ENCODE results near the gene CCDC33. TPM values are rescaled to one million over a fixed set of nuclear protein-coding genes. Genes with fewer than 3 reads are reported as not detected.

CCDC33 gene
- total RNA-seq, 1 donor from 2014 or later = 4.2 TPM

DNA sequence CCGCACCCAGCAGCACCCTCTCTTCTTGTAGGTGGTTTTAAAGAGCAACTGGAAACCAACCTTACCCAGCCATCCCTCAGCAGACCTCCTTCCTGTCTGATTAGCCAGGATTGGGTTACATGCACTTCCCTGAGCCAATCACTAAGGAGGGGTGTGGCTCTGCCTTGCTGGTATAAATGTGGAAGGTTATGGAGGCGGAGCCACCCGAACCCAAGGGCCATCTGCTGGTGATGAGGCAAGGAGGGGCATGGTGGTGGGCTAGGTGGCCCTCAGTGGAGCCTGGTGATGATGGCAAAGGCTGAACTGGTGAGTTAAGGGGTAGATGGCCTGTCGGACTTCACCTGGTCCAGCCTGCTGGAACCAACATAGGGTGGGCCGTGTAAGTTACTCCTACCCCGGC lies 39.8 kb downstream of the CCDC33 start:
- Mint-ChIP-seq H3K27me3 (ENCODE audit: low read depth) (peaks cover 44% of the 10 kb centered on the region), H3K36me3 (no peaks in the 10 kb centered on the region), H3K27ac (no peak overlapping the region), H3K4me3 (no peak overlapping the region), H3K4me1 (no peaks in the 10 kb centered on the region), H3K9me3 (no peaks in the 10 kb centered on the region)
- DNase-seq (ENCODE audit: low spot score in 2 of 2, unreplicated experiment in 2 of 2) = no peak
- TF ChIP-seq, protein P1, sequence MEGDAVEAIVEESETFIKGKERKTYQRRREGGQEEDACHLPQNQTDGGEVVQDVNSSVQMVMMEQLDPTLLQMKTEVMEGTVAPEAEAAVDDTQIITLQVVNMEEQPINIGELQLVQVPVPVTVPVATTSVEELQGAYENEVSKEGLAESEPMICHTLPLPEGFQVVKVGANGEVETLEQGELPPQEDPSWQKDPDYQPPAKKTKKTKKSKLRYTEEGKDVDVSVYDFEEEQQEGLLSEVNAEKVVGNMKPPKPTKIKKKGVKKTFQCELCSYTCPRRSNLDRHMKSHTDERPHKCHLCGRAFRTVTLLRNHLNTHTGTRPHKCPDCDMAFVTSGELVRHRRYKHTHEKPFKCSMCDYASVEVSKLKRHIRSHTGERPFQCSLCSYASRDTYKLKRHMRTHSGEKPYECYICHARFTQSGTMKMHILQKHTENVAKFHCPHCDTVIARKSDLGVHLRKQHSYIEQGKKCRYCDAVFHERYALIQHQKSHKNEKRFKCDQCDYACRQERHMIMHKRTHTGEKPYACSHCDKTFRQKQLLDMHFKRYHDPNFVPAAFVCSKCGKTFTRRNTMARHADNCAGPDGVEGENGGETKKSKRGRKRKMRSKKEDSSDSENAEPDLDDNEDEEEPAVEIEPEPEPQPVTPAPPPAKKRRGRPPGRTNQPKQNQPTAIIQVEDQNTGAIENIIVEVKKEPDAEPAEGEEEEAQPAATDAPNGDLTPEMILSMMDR (IDR thresholded peaks at IDR 0.05; ENCODE audit: unreplicated experiment) = no peak

DNA sequence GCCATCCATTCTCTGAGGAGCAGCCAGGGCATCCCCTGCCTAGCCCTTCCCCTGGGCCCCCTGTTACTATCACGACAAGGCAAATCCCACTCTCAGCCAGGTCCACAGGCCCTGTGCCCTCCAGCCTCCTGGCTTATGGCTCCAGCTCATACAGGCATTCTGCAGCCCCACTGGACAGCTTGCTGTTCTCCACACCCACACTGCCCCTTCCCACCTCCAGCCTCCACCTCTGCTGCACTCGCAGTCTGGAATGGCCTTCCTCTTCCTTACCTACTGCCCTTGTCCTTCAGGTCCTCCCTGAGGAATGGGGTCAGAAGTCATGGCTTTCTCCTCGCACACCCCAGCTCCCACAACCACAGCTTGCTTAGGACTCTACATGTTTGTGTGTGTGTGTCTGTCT lies 40.4 kb downstream of the CCDC33 start:
- Mint-ChIP-seq H3K4me3 (no peak overlapping the region), H3K27ac (no peak overlapping the region), H3K4me1 (no peaks in the 10 kb centered on the region), H3K9me3 (no peaks in the 10 kb centered on the region), H3K36me3 (no peaks in the 10 kb centered on the region), H3K27me3 (ENCODE audit: low read depth) (peaks cover 41% of the 10 kb centered on the region)
- TF ChIP-seq, protein P1 (IDR thresholded peaks at IDR 0.05; ENCODE audit: unreplicated experiment) = no peak
- DNase-seq (ENCODE audit: low spot score in 2 of 2, unreplicated experiment in 2 of 2) = no peak

DNA sequence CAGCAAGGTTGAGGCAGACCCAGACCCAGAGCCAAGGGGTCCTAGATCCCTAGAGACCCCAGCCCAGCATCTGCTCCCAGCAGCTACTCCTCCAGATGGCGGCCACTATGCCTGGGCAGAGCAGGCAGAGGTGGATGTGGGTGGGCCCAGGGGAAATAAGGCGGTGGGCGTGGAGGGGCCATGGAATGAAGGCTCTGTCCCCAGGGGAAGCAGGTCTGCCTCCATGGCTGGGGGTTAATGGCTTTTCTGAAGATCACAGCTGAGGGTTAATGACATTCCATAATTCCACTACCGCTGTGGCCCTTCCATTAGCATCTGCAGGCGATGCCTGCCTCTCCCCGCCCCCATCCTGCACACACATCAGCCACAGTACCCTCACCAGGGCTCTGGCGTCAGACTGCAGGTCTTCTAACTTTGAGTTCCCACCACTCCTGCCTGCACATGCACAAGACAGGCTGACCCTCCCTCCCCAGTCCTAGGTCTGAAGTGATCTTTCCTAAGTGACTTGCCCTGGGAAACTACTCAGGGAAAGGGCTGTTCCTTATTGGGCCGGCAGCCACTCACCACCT lies 41.2 kb downstream of the CCDC33 start:
- TF ChIP-seq, protein P1 (IDR thresholded peaks at IDR 0.05; ENCODE audit: unreplicated experiment) = no peak
- no peaks in the 10 kb centered on the region for H3K36me3 Mint-ChIP-seq
- peaks cover 2% of the 10 kb centered on the region for H3K4me1 Mint-ChIP-seq
- no peaks in the 10 kb centered on the region for H3K9me3 Mint-ChIP-seq
- peaks cover 40% of the 10 kb centered on the region for H3K27me3 Mint-ChIP-seq (ENCODE audit: low read depth)
- no peak overlapping the region for H3K27ac Mint-ChIP-seq
- no peak overlapping the region for H3K4me3 Mint-ChIP-seq
- no peak for DNase-seq (ENCODE audit: low spot score in 2 of 2, unreplicated experiment in 2 of 2)

DNA sequence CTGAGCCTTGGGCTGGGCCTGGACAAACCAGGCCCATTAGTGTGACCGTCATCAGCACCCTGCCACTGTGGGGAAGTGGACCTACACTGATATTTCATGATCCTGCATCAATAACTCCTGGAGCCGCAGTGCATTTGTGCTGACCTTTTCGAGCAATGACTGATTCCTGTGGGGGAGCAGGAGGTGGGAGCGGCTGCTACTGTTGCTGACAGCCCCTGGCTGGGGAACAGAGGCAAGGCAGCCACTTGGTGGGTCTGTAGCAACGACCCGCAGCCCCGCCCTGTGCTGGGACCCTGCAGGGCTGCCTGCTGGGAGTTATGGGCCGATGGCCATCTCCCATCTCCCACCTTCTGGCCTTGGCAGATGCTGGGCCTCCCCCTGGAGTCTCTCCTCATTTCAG lies 42.1 kb downstream of the CCDC33 start:
- TF ChIP-seq, protein P1 (IDR thresholded peaks at IDR 0.05; ENCODE audit: unreplicated experiment) = no peak
- Mint-ChIP-seq H3K9me3 (no peaks in the 10 kb centered on the region), H3K27me3 (ENCODE audit: low read depth) (peaks cover 40% of the 10 kb centered on the region), H3K4me3 (no peak overlapping the region), H3K36me3 (no peaks in the 10 kb centered on the region), H3K27ac (no peak overlapping the region), H3K4me1 (peaks cover 2% of the 10 kb centered on the region)
- DNase-seq (ENCODE audit: low spot score in 2 of 2, unreplicated experiment in 2 of 2) = no peak

DNA sequence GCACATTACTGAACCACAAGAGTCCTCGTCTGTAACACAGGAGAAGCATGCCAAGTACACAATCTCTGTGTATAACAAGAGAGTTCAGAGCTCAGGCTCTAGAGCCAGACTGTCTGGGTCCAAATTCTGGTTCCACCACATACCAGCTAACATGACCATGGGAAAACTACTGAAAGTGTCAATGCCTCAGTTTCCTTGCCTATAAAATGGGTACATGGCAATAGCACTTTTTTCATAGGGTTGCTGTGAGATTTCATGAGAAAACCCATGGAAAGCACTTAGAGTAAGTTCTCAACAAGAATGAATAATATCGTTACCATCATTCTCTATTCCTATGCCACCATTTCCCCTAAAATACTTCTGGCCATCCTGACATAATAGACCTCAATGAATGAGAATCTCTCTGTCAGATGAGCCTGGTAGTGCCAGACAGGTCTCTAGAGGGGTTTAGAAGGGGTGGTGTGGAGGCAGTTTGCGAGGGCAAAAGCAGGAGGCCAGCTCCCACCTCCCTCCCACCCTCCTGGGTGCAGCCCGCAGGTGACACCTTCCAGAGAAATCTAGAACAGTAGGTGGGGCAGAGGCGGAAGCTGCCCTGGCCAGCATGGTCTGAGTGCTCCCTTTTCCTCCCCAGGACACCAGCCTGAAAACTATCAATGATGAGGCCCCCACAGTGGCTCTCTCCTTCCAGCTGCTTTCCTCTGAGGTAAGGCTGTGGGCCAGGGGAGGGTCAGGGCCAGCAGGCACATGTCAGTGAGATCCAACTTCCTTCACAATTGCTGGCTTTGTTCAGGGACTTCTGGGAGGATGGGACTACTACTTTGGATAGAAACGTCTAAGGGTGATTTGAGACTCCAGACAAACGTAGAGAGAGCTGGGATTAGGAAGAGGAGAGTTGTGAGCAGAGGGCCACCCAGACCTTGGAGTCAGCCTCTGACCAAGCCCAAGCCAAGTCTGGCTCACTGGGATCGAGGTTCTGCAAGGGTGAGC lies 45.3 kb downstream of the CCDC33 start:
- Mint-ChIP-seq H3K36me3 (no peaks in the 10 kb centered on the region), H3K27me3 (ENCODE audit: low read depth) (peaks cover 65% of the 10 kb centered on the region), H3K4me1 (peaks cover 2% of the 10 kb centered on the region), H3K4me3 (no peak overlapping the region), H3K27ac (no peak overlapping the region), H3K9me3 (no peaks in the 10 kb centered on the region)
- TF ChIP-seq, protein P1 (IDR thresholded peaks at IDR 0.05; ENCODE audit: unreplicated experiment) = no peak
- DNase-seq (ENCODE audit: low spot score in 2 of 2, unreplicated experiment in 2 of 2) = no peak

Data from mesothelial cell of epicardium (in vitro differentiated cells).